GM21717 (cell line): ENCODE results near the gene PLEKHB2.
"Not testable (repeated sequence)": the region's sequence is repeated elsewhere in the genome, so short reads cannot be mapped to it uniquely, and the experiment has no call there.

Source experiments
- ATAC-seq: cut with Tn5 transposase; IDR thresholded peaks from one replicate; pipeline ENCODE4 v1.9.1; 2021; ENCODE audit warnings: mild to moderate bottlenecking, moderate library complexity; ENCODE audit not compliant: unreplicated experiment

PLEKHB2 gene

GRCh38 chr2:131093006-131093695 lies 12.0 kb upstream of the PLEKHB2 start, which contains the start of gene FAM168B:
Gene FAM168B, minus strand, starts transcription at chr2:131093460. Its CDS starts 10,814 bp downstream, at chr2:131082646.
- ATAC-seq: peak; percentile 85

- ATAC-seq: peak; percentile 68
Measured at GRCh38 chr2:131093696-131094462, 11.3 kb upstream of the PLEKHB2 start.

- no peak for ATAC-seq
Measured at GRCh38 chr2:131094463-131095281, 10.5 kb upstream of the PLEKHB2 start.

GRCh38 chr2:131103165-131103564 lies 2.0 kb upstream of the PLEKHB2 start:
- no peak for ATAC-seq

GRCh38 chr2:131104487-131105155 lies 515 bp upstream of the PLEKHB2 start:
- peak; percentile 65 for ATAC-seq

GRCh38 chr2:131105950-131106801 lies 1.0 kb downstream of the PLEKHB2 start:
- peak; percentile 38 for ATAC-seq

- no peak for ATAC-seq
Measured at GRCh38 chr2:131112529-131112928, 7.4 kb downstream of the PLEKHB2 start.

- no peak for ATAC-seq
Measured at GRCh38 chr2:131113566-131114227, 8.6 kb downstream of the PLEKHB2 start.

- not testable (repeated sequence) for ATAC-seq
Measured at GRCh38 chr2:131114950-131115349, 9.8 kb downstream of the PLEKHB2 start.

GRCh38 chr2:131115752-131116151 lies 10.6 kb downstream of the PLEKHB2 start:
- ATAC-seq: no peak

- ATAC-seq: no peak
Measured at GRCh38 chr2:131120815-131121317, 15.7 kb downstream of the PLEKHB2 start.

- no peak for ATAC-seq
Measured at GRCh38 chr2:131121464-131121863, 16.3 kb downstream of the PLEKHB2 start.

- no peak for ATAC-seq
Measured at GRCh38 chr2:131122496-131122895, 17.4 kb downstream of the PLEKHB2 start.

GRCh38 chr2:131123192-131123591 lies 18.1 kb downstream of the PLEKHB2 start:
- ATAC-seq: no peak

- no peak for ATAC-seq
Measured at GRCh38 chr2:131125195-131125757, 20.1 kb downstream of the PLEKHB2 start.

GRCh38 chr2:131126436-131126835 lies 21.3 kb downstream of the PLEKHB2 start:
- no peak for ATAC-seq

GRCh38 chr2:131127076-131127475 lies 21.9 kb downstream of the PLEKHB2 start:
- no peak for ATAC-seq

GRCh38 chr2:131127981-131128380 lies 22.8 kb downstream of the PLEKHB2 start:
- no peak for ATAC-seq

GRCh38 chr2:131130298-131130596 lies 25.1 kb downstream of the PLEKHB2 start:
- no peak for ATAC-seq
